Right atrium auricular region (tissue), 2 donors: ENCODE data around the gene PDE11A. TPM values are rescaled to one million over a fixed set of nuclear protein-coding genes. Genes with fewer than 3 reads are reported as not detected.

Experiments
- DNase-seq: peaks from one replicate; pipeline ENCODE4 v3.0.0-alpha.2; 2019; ENCODE audit warnings: low spot score
- H3K27ac ChIP-seq, 2 donors: fragments of 200-600 bp; sonication (generic); 1 replicate in 1 of 2; 2 replicates in 1 of 2; pipeline ENCODE4 v1.5.1; 2016 to 2019
- H3K27me3 ChIP-seq, 2 donors: fragments of 200-600 bp; sonication (generic); one replicate each; pipeline versions ENCODE4 v1.5.1 to v1.6.0; 2017 to 2019
- H3K36me3 ChIP-seq: fragments of 200-600 bp; sonication (generic); one replicate; pipeline ENCODE4 v1.5.1; 2016
- H3K4me1 ChIP-seq, 2 donors: fragments of 200-600 bp; sonication (generic); one replicate each; pipeline versions ENCODE4 v1.5.1 to v1.6.0; 2017 to 2019
- H3K4me3 ChIP-seq, 2 donors: fragments of 200-600 bp; sonication (generic); 1 replicate in 1 of 2; 2 replicates in 1 of 2; pipeline ENCODE4 v1.5.1; 2017 to 2019; ENCODE audit warnings: mild to moderate bottlenecking in 1 of 2, moderate library complexity in 1 of 2
- H3K9me3 ChIP-seq, 2 donors: fragments of 200-600 bp; sonication (generic); one replicate each; pipeline ENCODE4 v1.5.1; 2019
- CTCF ChIP-seq, 2 donors: fragments of 200-600 bp; sonication (generic); IDR thresholded peaks; one replicate each; pipeline ENCODE4 v1.5.1; 2019; ENCODE audit warnings: antibody characterized with exemption in 2 of 2
- total RNA-seq, 2 donors: library from RNA; depleted of rRNA; stranded (reverse); fragments of >200 nt; gene quantifications; one replicate each; pipeline ENCODE4 v1.1.0, GENCODE V29; 2016

Gene PDE11A
- total RNA-seq, 2 donors from 2014 or later, result 1.2 TPM; not detected in 1

DNA sequence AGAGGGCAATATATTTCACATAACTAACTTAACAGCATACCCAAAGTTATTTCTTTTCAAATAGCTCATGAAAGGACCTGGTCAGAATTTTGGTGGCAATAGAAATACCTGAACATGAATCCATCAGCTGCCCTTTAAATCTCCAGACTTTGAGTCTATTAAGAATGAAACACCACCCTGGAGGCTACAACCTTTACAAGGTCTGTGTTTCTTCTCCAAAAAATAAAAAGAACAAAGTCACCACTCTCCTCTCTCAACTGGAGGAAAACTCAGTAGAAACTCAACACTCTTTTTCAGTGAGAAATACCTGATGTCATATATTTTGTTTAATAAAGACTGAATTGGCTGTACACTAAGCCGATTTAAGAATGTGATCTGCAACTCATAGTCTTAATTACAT, 475.7 kb downstream of the PDE11A start:
- Histone ChIP-seq H3K27ac (no peak overlapping the region), H3K36me3 (no peaks in the 10 kb centered on the region), H3K27me3 (no peaks in the 10 kb centered on the region), H3K9me3 (no peaks in the 10 kb centered on the region), H3K4me3 (no peak overlapping the region), H3K4me1 (peaks cover 0 to 19% of the 10 kb centered on the region in 2 donors)
- no peak for TF ChIP-seq CTCF (IDR thresholded peaks at IDR 0.05)
- DNase-seq, result no peak

- Histone ChIP-seq H3K9me3 (no peaks in the 10 kb centered on the region), H3K36me3 (no peaks in the 10 kb centered on the region), H3K4me3 (no peak overlapping the region), H3K4me1 (peaks cover 0 to 19% of the 10 kb centered on the region in 2 donors), H3K27ac (no peak overlapping the region), H3K27me3 (no peaks in the 10 kb centered on the region)
- TF ChIP-seq CTCF (IDR thresholded peaks at IDR 0.05), result no peak
- no peak for DNase-seq
Observed at GRCh38 chr2:177595126-177595845, 477.3 kb downstream of the PDE11A start.

GRCh38 chr2:177593402-177593801, 479.2 kb downstream of the PDE11A start:
- no peak for DNase-seq
- no peak for TF ChIP-seq CTCF (IDR thresholded peaks at IDR 0.05)
- Histone ChIP-seq H3K36me3 (no peaks in the 10 kb centered on the region), H3K27ac (no peak overlapping the region), H3K4me1 (peaks cover 0 to 9% of the 10 kb centered on the region in 2 donors), H3K9me3 (no peaks in the 10 kb centered on the region), H3K4me3 (no peak overlapping the region), H3K27me3 (no peaks in the 10 kb centered on the region)

GRCh38 chr2:177592945-177593344, 479.6 kb downstream of the PDE11A start:
- DNase-seq, result no peak
- no peaks in the 10 kb centered on the region for H3K36me3 ChIP-seq
- peaks cover 0 to 5% of the 10 kb centered on the region in 2 donors for H3K4me1 ChIP-seq
- TF ChIP-seq CTCF (IDR thresholded peaks at IDR 0.05), result no peak
- no peaks in the 10 kb centered on the region for H3K9me3 ChIP-seq
- no peaks in the 10 kb centered on the region for H3K27me3 ChIP-seq
- no peak overlapping the region for H3K27ac ChIP-seq
- H3K4me3 ChIP-seq, result no peak overlapping the region

- no peak overlapping the region for H3K4me3 ChIP-seq
- DNase-seq, result no peak
- H3K4me1 ChIP-seq, result no peaks in the 10 kb centered on the region
- TF ChIP-seq CTCF (IDR thresholded peaks at IDR 0.05), result no peak
- no peak overlapping the region for H3K27ac ChIP-seq
- H3K27me3 ChIP-seq, result no peaks in the 10 kb centered on the region
- H3K9me3 ChIP-seq, result no peaks in the 10 kb centered on the region
- no peaks in the 10 kb centered on the region for H3K36me3 ChIP-seq
Observed at GRCh38 chr2:177592397-177592796, 480.2 kb downstream of the PDE11A start.

DNA sequence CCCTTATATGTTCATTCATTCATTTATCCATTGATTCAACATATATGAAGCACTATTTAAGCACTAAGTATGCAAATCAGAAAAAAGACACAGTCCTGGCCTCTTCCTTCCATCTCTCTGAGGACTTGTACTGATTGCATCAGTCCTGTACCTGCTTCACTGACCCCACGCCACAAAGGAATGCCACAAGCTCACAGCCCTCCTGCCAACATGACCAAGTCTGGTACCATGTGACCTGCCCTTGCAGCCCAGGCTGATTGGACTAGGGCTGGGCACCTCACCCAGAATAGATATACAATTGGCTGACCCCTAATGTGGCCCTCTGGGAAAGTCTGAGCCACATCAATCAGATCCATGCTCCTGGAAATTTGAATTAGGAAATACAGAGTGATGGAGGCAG, 483.4 kb downstream of the PDE11A start:
- H3K4me1 ChIP-seq, result no peaks in the 10 kb centered on the region
- H3K36me3 ChIP-seq, result no peaks in the 10 kb centered on the region
- no peaks in the 10 kb centered on the region for H3K9me3 ChIP-seq
- DNase-seq, result no peak
- H3K27me3 ChIP-seq, result no peaks in the 10 kb centered on the region
- no peak overlapping the region for H3K27ac ChIP-seq
- H3K4me3 ChIP-seq, result no peak overlapping the region
- TF ChIP-seq CTCF (IDR thresholded peaks at IDR 0.05), result no peak
